Measurements from ENCODE around the gene SMTN.
"Not testable (repeated sequence)": the region's sequence is repeated elsewhere in the genome, so short reads cannot be mapped to it uniquely, and the experiment has no call there.

SMTN gene

DNA sequence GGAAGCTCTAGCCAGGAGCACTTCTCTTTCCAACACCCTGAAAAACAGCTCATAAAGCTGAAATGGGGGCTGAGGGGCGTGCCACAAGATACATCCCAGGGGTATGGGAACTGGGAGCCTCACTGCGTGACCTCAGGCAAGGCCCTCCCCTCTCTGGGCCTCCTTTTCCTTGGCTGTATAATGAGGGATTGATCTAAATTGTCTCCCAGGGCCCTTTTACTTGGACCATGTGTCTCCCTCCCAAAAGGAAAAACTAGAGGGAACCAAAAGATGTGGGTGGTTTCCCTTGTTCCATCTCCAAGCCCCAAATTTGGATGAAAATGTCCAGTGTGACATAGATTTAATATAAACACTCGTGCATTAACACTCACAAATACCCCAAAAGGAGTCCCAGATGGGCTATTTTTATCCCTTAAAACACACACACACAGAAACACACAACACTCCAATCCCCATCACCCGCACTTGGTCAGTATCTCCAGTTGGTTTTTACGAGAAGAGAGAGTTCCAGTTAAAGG is 25.9 kb upstream of the SMTN start:
- no peak for DNase-seq (ENCODE audit: low read depth)

DNA sequence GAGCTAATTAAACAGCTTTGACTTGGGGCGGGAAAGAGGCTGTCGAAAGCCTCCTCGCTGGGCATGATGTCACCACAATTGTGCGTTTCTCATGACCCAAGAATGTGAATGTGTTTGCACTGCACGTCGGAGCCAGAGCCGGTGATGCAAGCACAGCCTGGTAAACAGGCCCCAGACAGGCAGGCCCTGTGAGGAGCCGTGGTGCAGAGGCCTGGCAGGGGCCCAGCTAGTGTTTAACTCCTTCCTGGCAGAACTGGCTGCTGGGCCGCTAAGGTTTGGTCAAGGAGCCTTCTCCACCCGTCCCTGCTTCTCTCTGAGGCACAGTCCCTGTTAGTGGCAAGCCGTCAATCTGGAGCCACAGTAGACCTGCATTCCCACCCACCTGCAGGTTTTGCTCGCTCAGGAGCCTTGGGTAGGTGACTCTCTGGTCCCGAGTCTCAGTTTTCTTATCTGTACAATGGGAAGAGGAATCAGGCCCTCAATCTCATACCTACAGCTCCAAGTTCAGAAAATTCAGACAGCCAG is 25.4 kb upstream of the SMTN start:
- TF ChIP-seq, protein P1, sequence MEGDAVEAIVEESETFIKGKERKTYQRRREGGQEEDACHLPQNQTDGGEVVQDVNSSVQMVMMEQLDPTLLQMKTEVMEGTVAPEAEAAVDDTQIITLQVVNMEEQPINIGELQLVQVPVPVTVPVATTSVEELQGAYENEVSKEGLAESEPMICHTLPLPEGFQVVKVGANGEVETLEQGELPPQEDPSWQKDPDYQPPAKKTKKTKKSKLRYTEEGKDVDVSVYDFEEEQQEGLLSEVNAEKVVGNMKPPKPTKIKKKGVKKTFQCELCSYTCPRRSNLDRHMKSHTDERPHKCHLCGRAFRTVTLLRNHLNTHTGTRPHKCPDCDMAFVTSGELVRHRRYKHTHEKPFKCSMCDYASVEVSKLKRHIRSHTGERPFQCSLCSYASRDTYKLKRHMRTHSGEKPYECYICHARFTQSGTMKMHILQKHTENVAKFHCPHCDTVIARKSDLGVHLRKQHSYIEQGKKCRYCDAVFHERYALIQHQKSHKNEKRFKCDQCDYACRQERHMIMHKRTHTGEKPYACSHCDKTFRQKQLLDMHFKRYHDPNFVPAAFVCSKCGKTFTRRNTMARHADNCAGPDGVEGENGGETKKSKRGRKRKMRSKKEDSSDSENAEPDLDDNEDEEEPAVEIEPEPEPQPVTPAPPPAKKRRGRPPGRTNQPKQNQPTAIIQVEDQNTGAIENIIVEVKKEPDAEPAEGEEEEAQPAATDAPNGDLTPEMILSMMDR (IDR thresholded peaks at IDR 0.05; ENCODE audit: low read depth, low read length, missing control alignments) = no peak
- DNase-seq (ENCODE audit: low read depth) = peak; percentile 93
- H3K4me3 ChIP-seq (ENCODE audit: low read depth, low read length) = no peak overlapping the region
- in situ Hi-C loops (cut with HindIII; ENCODE audit: low sequenced_read_pairs) = no loop called here

More for the DNA sequence above, 25.9 kb upstream of the SMTN start:
- TF ChIP-seq, protein P1 (IDR thresholded peaks at IDR 0.05; ENCODE audit: low read depth, low read length, missing control alignments) = no peak
- in situ Hi-C loops (cut with HindIII; ENCODE audit: low sequenced_read_pairs) = no loop called here
- no peak overlapping the region for H3K4me3 ChIP-seq (ENCODE audit: low read depth, low read length)

DNA sequence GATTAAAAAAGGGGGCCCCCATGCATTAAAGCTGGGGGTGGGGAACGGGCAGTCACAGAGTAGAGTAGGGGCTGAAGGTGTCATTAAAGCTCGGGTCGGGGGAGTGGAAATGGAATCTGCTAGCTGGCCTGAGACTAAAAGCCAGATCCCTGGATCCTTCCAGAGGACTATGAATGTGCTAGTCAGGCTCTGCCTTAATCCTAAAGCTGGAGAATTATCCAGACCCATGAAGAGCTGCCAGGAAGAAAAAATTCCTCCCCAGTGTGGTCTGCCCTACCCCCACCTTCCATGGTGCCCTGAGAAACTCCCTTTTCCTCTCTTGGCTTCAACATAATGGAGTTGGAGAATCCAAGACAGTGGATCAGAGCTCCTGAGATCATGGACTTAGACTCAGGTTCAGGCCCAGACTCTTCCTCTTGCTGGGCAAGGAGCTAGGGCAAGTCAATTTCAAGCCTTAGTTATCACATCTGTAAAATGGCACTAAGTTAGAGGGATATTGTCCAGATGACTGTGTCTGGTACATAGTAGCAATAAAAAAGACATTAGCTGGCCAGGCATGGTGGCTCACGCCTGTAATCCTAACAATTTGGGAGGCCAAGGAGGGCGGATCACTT is 24.0 kb upstream of the SMTN start:
- no peak for DNase-seq (ENCODE audit: low read depth)

DNA sequence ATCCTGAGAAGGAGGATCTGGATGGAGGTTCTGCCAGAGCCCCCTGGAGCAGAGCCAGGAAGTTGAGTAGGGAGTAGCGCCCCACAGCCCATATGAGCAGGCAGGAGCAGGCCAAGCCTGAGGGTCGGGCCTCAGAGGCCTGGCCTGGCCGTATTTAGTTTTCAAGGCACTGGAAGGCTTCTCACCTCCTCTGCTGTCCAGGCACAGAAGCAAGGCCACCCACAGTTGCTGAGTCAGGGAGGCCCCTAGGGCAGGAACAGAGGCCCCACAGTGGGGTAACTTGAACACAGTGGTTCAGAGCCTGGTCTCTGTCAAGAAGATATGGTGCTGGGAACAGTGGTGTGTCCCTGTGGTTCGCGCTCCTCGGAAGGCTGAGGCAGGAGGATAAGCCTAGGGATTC is 21.5 kb upstream of the SMTN start:
- in situ Hi-C loops (cut with HindIII; ENCODE audit: low sequenced_read_pairs); DNase-seq (ENCODE audit: low read depth): not testable (repeated sequence)

More for the DNA sequence above, 24.0 kb upstream of the SMTN start:
- TF ChIP-seq, protein P1 (IDR thresholded peaks at IDR 0.05; ENCODE audit: low read depth, low read length, missing control alignments) = no peak
- in situ Hi-C loops (cut with HindIII; ENCODE audit: low sequenced_read_pairs) = no loop called here
- no peak overlapping the region for H3K4me3 ChIP-seq (ENCODE audit: low read depth, low read length)

DNA sequence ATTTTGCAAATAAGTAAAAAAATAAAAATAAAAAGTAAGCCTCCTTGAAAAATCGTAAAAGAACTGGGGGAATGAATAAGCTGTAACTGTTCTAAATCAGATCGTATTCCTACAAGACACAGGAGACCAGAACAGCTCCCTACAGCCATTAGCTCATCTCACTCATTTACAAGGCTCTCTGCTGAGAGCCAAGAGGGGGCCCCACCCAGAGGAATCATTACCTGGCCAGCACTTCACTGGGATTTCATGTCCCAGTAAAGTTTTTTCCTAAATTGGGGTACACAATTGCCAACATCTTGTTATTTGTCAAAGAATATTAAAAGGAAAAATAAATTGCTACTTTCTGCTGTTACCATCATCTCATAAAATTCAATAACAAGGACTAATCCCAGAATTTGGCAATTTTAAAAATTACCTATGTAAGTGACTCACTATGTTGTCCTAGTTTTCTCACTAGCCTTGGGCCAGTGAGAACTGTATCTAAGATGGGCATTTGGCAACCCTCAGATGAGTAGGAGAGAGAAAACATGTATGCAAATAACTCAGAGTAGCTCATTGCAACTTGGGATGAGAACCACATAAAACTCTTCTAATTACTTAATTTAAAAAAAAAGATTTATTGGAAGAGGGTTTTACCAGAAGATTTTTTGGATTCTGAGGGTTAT is 18.4 kb upstream of the SMTN start:
- TF ChIP-seq, protein P1 (IDR thresholded peaks at IDR 0.05; ENCODE audit: low read depth, low read length, missing control alignments) = no peak
- DNase-seq (ENCODE audit: low read depth) = no peak
- in situ Hi-C loops (cut with HindIII; ENCODE audit: low sequenced_read_pairs) = no loop called here
- no peak overlapping the region for H3K4me3 ChIP-seq (ENCODE audit: low read depth, low read length)

More for the DNA sequence above, 21.5 kb upstream of the SMTN start:
- H3K4me3 ChIP-seq (ENCODE audit: low read depth, low read length) = not testable (repeated sequence)

DNA sequence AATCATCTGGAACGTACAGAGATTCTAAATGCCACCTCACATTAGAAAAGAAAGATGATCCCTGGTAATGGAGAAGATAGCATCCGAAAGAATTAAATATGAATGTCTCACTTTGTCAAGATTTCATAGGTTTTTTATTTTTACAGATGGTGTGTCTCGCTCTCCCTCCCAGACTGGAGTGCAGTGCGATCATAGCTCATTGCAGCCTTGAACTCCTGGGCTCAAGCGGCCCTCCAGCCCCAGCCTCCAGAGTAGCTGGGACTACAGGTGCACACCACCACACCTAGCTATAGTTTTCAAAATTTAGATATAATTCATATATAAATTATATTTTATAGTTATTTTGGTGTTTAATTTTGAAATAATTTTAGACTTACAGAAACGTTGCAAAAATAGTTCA is 16.7 kb upstream of the SMTN start:
- TF ChIP-seq, protein P1 (IDR thresholded peaks at IDR 0.05; ENCODE audit: low read depth, low read length, missing control alignments) = no peak
- no peak for DNase-seq (ENCODE audit: low read depth)
- H3K4me3 ChIP-seq (ENCODE audit: low read depth, low read length) = no peak overlapping the region
- in situ Hi-C loops (cut with HindIII; ENCODE audit: low sequenced_read_pairs) = no loop called here

DNA sequence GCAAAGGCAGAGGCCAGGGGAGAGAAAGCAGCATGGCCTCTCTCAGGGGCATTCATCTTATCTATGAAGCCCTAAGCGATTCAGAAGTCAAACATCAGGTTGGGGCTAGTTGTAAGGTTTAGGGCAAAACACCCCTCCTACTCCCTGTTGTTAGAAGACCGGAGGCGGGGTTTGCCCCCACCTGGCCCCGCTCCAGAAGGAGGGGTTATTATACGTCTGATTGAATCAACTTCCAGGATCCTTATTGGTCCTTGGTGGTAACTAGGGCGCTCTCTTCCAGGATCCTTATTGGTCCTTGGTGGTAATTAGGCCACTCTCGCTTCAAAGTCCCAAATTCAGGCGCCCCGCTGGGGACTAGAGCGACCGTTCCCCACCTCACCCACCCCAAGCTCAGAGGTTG is 12.1 kb upstream of the SMTN start:
- DNase-seq (ENCODE audit: low read depth) = no peak
- H3K4me3 ChIP-seq (ENCODE audit: low read depth, low read length) = no peak overlapping the region
- in situ Hi-C loops (cut with HindIII; ENCODE audit: low sequenced_read_pairs) = no loop called here
- TF ChIP-seq, protein P1 (IDR thresholded peaks at IDR 0.05; ENCODE audit: low read depth, low read length, missing control alignments) = no peak

DNA sequence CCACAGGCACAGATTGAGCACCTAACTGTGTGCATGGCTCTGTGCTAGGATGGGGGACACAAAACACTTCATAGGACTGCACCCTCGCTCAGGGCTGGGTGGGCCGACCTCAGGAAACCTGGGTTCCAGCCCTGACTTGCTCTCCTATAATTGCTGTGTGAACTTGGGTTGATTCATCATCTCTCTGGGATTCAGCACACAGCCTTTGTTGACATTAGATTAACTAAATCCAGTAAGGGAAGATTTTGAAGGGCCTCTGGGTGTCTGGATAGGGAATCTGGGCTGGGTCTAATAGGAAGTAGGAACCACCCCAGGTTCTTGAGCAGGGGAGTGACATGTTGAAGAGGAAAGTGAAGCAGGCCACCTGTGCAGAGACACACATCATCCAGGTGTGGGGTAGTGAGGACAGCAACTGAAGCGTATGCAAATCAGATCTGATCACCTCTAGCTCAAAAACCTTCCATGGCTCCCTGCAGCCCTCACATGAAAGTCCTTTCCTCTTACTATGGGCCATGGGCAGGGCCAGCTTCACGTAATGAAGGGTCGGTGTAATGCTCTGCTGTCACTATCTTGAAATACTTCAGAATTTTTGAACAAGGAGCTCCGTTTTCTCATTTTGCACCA is 11.3 kb upstream of the SMTN start:
- H3K4me3 ChIP-seq (ENCODE audit: low read depth, low read length); DNase-seq (ENCODE audit: low read depth); in situ Hi-C loops (cut with HindIII; ENCODE audit: low sequenced_read_pairs): not testable (repeated sequence)

DNA sequence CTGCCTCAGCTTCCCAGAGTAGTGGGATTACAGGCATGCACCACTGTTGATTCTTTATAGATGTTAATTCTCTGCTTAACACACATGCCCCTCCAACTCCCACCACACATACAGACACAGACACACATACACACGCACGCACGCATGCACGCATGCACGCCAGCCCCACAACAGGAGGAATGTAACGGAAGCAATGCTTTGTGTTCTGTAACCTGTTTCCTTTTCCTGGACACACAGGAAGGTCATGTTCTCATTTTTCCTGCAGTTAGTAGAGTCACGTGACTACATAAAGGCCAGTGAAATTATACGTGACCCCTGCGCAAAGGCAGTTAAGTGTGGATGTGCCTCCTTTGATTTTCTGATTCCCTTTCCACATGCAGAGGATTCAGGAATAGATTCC is 8.0 kb upstream of the SMTN start:
- DNase-seq (ENCODE audit: low read depth); in situ Hi-C loops (cut with HindIII; ENCODE audit: low sequenced_read_pairs); H3K4me3 ChIP-seq (ENCODE audit: low read depth, low read length): not testable (repeated sequence)

All from astrocyte of the cerebellum (primary cell).